Measurements from ENCODE around the gene RAB29. TPM values are rescaled to one million over a fixed set of nuclear protein-coding genes. Genes with fewer than 3 reads are reported as not detected.

Gene RAB29
- polyA plus RNA-seq, 3 donors = 23.2 to 32.2 (median 31.5) TPM

- Mint-ChIP-seq H3K4me3 (no peak overlapping the region), H3K4me1 (no peaks in the 10 kb centered on the region), H3K36me3 (peaks cover 6 to 24% of the 10 kb centered on the region in 2 donors), H3K27ac (no peak overlapping the region), H3K9me3 (no peaks in the 10 kb centered on the region), H3K27me3 (ENCODE audit: low read depth in 3 of 3) (peaks cover 0 to 2% (median 0%) of the 10 kb centered on the region in 3 donors)
- H3K27me3 ChIP-seq (ENCODE audit: control insufficient read depth in 2 of 2, insufficient read depth in 2 of 2, low read length in 2 of 2) = no peaks in the 10 kb centered on the region
- H3K36me3 ChIP-seq (replicated peaks in 1 of 2; ENCODE audit: control insufficient read depth in 1 of 2, insufficient read depth in 2 of 2, low read length in 2 of 2) = peaks cover 0 to 6% of the 10 kb centered on the region in 2 donors
- no peak overlapping the region for H2AFZ ChIP-seq (ENCODE audit: insufficient read depth, low read depth, low read length, poor library complexity, severe bottlenecking)
- no CpG with 5 or more reads among the region's 3 CpGs for WGBS (ENCODE audit: insufficient coverage)
- no peak for DNase-seq
- H3K4me1 ChIP-seq (ENCODE audit: control insufficient read depth in 1 of 2, insufficient read depth in 2 of 2, low read length in 2 of 2) = no peaks in the 10 kb centered on the region
- no peak overlapping the region for H3K9ac ChIP-seq (ENCODE audit: insufficient read depth, low read length, poor library complexity, severe bottlenecking)
- H3K9me3 ChIP-seq (replicated peaks in 1 of 2; ENCODE audit: control insufficient read depth in 1 of 2, insufficient read depth in 1 of 2, low read length in 2 of 2) = no peaks in the 10 kb centered on the region
- no peak overlapping the region for H3K27ac ChIP-seq (ENCODE audit: low read depth in 1 of 2, low read length in 2 of 2)
- intact Hi-C loops (cut with micrococcal nuclease) = no loop called here
- TF ChIP-seq CTCF (IDR thresholded peaks at IDR 0.05) = no peak
- no peak overlapping the region for H3K4me3 ChIP-seq (replicated peaks in 1 of 3; ENCODE audit: low read depth in 2 of 3, low read length in 3 of 3)
- no peaks in the 10 kb centered on the region for H3K79me2 ChIP-seq (ENCODE audit: insufficient read depth, low read length)
- H4K20me1 ChIP-seq (ENCODE audit: insufficient read depth, low read length) = no peaks in the 10 kb centered on the region
- no peak overlapping the region for H3K4me2 ChIP-seq (replicated peaks; ENCODE audit: extremely low read depth, low read length, poor library complexity, severe bottlenecking)
Observed at GRCh38 chr1:205760606-205761005, 14.7 kb downstream of the RAB29 start.

GRCh38 chr1:205756552-205756951 lies 18.7 kb downstream of the RAB29 start:
- no peak for TF ChIP-seq CTCF (IDR thresholded peaks at IDR 0.05)
- H3K4me1 ChIP-seq (ENCODE audit: control insufficient read depth in 1 of 2, insufficient read depth in 2 of 2, low read length in 2 of 2) = no peaks in the 10 kb centered on the region
- no peaks in the 10 kb centered on the region for H3K9me3 ChIP-seq (replicated peaks in 1 of 2; ENCODE audit: control insufficient read depth in 1 of 2, insufficient read depth in 1 of 2, low read length in 2 of 2)
- WGBS (ENCODE audit: insufficient coverage) = no CpG with 5 or more reads among the region's 3 CpGs
- no peak overlapping the region for H3K4me2 ChIP-seq (replicated peaks; ENCODE audit: extremely low read depth, low read length, poor library complexity, severe bottlenecking)
- no peak for DNase-seq
- no peak overlapping the region for H2AFZ ChIP-seq (ENCODE audit: insufficient read depth, low read depth, low read length, poor library complexity, severe bottlenecking)
- Mint-ChIP-seq H3K4me3 (no peak overlapping the region), H3K36me3 (peaks cover 3 to 13% of the 10 kb centered on the region in 2 donors), H3K4me1 (no peaks in the 10 kb centered on the region), H3K27ac (no peak overlapping the region), H3K9me3 (no peaks in the 10 kb centered on the region), H3K27me3 (ENCODE audit: low read depth in 3 of 3) (peaks cover 2 to 6% (median 2%) of the 10 kb centered on the region in 3 donors)
- H3K4me3 ChIP-seq (replicated peaks in 1 of 3; ENCODE audit: low read depth in 2 of 3, low read length in 3 of 3) = no peak overlapping the region
- H4K20me1 ChIP-seq (ENCODE audit: insufficient read depth, low read length) = no peaks in the 10 kb centered on the region
- intact Hi-C loops (cut with micrococcal nuclease) = no loop called here
- no peaks in the 10 kb centered on the region for H3K27me3 ChIP-seq (ENCODE audit: control insufficient read depth in 2 of 2, insufficient read depth in 2 of 2, low read length in 2 of 2)
- no peak overlapping the region for H3K27ac ChIP-seq (ENCODE audit: low read depth in 1 of 2, low read length in 2 of 2)
- H3K36me3 ChIP-seq (replicated peaks in 1 of 2; ENCODE audit: control insufficient read depth in 1 of 2, insufficient read depth in 2 of 2, low read length in 2 of 2) = no peaks in the 10 kb centered on the region
- H3K79me2 ChIP-seq (ENCODE audit: insufficient read depth, low read length) = no peaks in the 10 kb centered on the region
- H3K9ac ChIP-seq (ENCODE audit: insufficient read depth, low read length, poor library complexity, severe bottlenecking) = no peak overlapping the region

Measured in CD14-positive monocyte (primary cell).